HG02759 (cell line): ENCODE data around the gene DSG1.
"Not testable (repeated sequence)": the region's sequence is repeated elsewhere in the genome, so short reads cannot be mapped to it uniquely, and the experiment has no call there.

Experiments used
- ATAC-seq: cut with Tn5 transposase; IDR thresholded peaks from one replicate; pipeline ENCODE4 v1.9.1; 2021; ENCODE audit warnings: mild to moderate bottlenecking, moderate library complexity; ENCODE audit not compliant: unreplicated experiment

The DSG1 gene

GRCh38 chr18:31317860-31318259 is at the start of gene DSG1:
TSS of gene DSG1 (plus strand) at chr18:31318160. CDS start at chr18:31318301, 141 bp downstream.
- no peak for ATAC-seq

DNA sequence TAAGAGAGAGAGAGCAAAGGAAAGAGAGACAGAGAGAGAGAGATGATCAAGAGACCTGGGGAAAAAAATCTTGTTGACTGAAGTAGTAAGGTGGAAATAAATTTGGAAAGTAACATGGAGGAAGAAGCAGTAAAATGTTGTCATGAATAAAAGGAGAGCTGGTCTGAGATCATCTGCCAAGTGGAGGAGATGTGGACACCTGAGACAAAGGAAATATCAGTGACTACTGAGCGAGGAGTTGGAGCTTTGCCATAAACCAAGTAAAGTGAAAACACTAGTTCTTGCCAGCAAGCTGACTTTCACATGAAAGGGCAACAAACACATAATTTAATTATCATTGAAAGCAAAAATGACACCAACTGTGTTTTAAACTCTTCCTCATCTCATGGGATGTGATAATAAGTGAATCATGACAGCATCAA is 49.0 kb upstream of the DSG1 start:
- ATAC-seq, result no peak

- no peak for ATAC-seq
Observed at GRCh38 chr18:31269566-31269965, 48.4 kb upstream of the DSG1 start.

GRCh38 chr18:31270578-31270977 is 47.4 kb upstream of the DSG1 start:
- no peak for ATAC-seq

GRCh38 chr18:31273812-31274527 is 44.0 kb upstream of the DSG1 start:
- ATAC-seq, result no peak

DNA sequence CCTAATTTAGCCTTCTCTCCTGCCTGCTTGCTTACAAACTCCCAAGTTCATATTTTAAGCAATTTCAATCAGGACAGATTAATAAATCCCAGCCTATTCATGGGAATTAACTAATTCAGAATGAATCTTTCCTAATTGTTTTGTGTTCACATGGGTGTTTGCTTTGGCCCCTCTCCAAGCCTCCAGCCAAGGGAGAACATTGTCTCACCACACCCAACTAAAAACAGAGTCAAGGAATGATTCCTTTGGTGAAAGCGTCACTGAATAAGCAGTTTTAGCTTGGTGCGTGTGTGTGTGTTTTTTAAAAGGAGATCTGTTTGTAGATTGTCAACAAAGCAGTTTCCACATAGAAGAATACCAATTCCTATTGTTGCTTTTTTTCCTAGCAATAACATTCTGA is 43.0 kb upstream of the DSG1 start:
- no peak for ATAC-seq

GRCh38 chr18:31275722-31276463 is 42.1 kb upstream of the DSG1 start:
- no peak for ATAC-seq

GRCh38 chr18:31278609-31279071 is 39.3 kb upstream of the DSG1 start:
- no peak for ATAC-seq

GRCh38 chr18:31280502-31280901 is 37.5 kb upstream of the DSG1 start:
- ATAC-seq, result no peak

- ATAC-seq, result no peak
Observed at GRCh38 chr18:31281437-31281836, 36.5 kb upstream of the DSG1 start.

DNA sequence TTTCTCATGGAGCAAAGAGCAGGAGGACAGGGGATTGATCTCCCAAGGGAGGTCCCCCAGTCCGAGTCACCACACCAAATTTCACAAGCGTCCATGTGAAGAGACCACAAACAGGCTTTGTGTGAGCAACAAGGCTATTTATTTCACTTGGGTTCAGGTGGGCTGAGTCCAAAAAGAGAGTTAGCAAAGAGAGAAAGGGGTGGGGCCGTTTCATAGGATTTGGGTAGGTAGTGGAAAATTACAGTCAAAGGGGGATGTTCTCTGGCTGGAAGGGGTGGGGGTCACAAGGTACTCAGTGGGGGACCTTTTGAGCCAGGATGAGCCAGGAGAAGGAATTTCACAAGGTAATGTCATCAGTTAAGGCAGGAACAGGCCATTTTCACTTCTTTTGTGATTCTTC is 28.5 kb upstream of the DSG1 start:
- ATAC-seq, result not testable (repeated sequence)

DNA sequence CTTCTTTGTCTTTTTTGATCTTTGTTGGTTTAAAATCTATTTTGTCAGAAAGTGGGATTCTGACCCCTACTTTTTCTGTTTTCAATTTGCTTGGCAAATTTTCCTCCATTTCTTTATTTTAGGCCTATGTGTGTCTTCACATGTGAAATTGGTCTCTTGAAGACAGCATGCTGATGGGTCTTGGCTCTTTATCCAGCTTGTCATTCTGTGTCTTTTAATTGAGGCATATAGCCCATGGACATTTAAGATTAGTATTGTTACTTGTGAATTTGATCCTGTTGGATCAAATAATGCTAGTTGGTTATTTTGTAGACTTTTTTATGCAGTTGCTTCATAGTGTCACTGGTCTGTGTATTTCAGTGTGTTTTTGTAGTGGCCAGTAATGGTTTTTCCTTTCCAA is 26.3 kb upstream of the DSG1 start:
- no peak for ATAC-seq

DNA sequence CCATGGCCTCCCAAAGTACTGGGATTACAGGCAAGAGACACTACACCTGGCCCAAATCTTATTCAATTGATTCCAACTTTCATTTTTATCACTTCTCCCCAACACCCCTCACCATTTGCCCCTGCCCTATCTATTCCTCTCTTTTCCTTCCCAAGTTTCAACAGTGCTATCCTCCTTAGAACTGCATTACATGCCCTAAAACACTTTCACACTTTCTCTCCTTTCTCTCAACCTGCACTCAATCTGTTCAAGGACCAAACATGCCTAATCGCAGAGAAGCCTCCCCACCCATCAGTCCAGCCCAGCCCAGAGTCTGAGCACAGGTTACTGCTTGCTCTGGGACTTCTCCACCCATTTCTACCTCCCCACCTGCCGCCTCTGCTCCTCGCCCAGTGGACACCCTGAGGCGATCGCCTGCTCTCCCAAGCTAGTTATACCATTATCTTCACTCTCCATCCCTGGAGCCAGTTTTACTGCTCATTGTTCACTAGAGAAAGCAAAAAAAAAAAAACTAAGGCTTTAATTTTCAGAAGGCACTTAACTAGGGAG is 23.7 kb upstream of the DSG1 start:
- no peak for ATAC-seq

GRCh38 chr18:31297248-31297647 is 20.7 kb upstream of the DSG1 start:
- no peak for ATAC-seq

GRCh38 chr18:31301201-31301655 is 16.7 kb upstream of the DSG1 start:
- ATAC-seq, result no peak

GRCh38 chr18:31302991-31303390 is 15.0 kb upstream of the DSG1 start:
- ATAC-seq, result no peak

- no peak for ATAC-seq
Observed at GRCh38 chr18:31303771-31304170, 14.2 kb upstream of the DSG1 start.

DNA sequence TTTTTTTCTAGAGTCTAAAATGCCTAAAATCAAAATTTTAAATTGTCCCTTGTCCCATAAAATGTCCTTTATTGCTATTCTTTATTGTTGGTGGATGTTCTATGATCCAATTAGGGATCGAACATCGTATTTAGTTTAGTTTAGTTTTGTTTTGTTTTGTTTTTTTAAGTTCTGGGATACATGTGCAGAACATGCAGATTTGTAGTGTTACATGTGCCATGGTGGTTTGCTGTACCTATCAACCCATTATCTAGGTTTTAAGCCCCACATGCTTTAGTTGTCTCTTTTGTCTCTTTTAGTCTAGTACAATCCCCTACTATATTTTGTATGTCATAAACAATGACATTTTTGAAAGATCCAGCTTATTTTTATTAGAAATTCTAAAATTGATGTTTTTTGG is 8.8 kb upstream of the DSG1 start:
- ATAC-seq, result no peak

DNA sequence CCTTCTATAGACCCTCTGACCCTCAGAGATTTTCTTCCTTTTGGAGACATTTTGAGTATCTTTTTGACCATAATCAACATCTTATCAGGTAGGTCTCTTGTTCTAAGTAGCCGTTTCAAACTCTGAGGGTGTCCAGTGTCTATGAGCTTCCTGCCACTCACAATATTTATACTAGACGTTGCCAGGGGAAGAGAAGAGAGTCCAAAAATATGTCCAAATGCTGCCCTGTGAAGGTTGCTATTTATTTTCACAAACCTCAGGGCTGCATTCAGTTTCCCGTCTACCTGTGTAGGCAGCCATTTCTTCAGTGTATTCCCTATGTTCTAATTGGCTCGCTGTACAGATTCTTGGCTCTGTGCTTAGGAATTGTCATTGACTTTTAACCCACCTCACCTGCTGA is 986 bp upstream of the DSG1 start:
- ATAC-seq, result no peak

DNA sequence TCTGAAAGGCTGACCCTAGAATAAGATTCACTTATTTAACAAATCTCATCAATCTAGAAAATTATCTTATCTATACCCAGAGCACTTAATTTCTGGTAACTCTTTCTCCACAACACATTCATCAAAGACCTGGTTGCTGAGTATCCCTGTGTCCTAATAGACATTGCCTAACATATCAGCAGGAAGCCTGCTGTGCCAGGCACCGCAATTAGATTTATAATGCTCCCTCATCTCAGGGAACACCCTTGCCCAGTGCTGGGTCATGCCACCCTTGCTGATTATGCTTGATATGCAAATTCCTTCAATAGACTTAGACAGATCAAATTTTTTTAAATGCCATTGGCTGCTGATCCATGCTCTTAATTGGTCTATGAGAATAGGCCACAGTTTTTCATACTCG is 3.8 kb downstream of the DSG1 start:
- ATAC-seq, result no peak

DNA sequence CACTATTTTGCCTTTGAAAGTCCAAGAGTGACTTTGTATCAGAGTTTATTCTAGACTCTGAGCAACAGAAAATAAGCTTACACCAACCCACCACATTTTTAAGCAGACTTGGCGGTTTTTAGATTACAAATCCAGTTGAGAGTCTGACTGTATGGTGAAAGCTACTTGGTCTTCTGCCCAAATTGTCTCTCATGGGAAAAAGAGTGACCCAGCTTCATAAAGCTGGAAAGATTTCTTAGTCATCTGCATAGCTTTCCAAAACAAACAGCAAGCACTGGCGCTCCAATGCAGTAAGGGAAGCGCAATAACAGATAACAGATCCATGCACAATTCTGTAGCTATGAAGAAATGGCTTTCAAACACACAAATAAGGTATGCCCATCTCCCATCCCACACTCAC is 7.1 kb downstream of the DSG1 start:
- no peak for ATAC-seq
